HG02981 (cell line): ENCODE data around the gene DSP.

Experiments
- ATAC-seq: cut with Tn5 transposase; IDR thresholded peaks from one replicate; pipeline ENCODE4 v1.9.1; 2021; ENCODE audit warnings: mild to moderate bottlenecking, moderate library complexity; ENCODE audit not compliant: unreplicated experiment

Gene DSP

GRCh38 chr6:7532821-7533220 lies 8.7 kb upstream of the DSP start:
- no peak for ATAC-seq

GRCh38 chr6:7534192-7534591 lies 7.3 kb upstream of the DSP start:
- no peak for ATAC-seq

- no peak for ATAC-seq
These were observed 6.0 kb upstream of the DSP start for GRCh38 chr6:7535498-7535897.

GRCh38 chr6:7537565-7538174 lies 3.8 kb upstream of the DSP start:
- ATAC-seq: no peak

GRCh38 chr6:7538484-7538883 lies 3.0 kb upstream of the DSP start:
- no peak for ATAC-seq

- ATAC-seq: no peak
These were observed 876 bp upstream of the DSP start for GRCh38 chr6:7540595-7540994.

- ATAC-seq: no peak
These were observed 798 bp downstream of the DSP start for GRCh38 chr6:7542065-7542873.

GRCh38 chr6:7542874-7543624 lies 1.6 kb downstream of the DSP start:
- ATAC-seq: no peak

GRCh38 chr6:7543789-7544424 lies 2.4 kb downstream of the DSP start:
- no peak for ATAC-seq

GRCh38 chr6:7544597-7544996 lies 3.1 kb downstream of the DSP start:
- ATAC-seq: no peak

- ATAC-seq: no peak
These were observed 4.0 kb downstream of the DSP start for GRCh38 chr6:7545316-7546019.

- ATAC-seq: no peak
These were observed 4.5 kb downstream of the DSP start for GRCh38 chr6:7546020-7546369.

- ATAC-seq: no peak
These were observed 4.9 kb downstream of the DSP start for GRCh38 chr6:7546383-7546782.

- ATAC-seq: no peak
These were observed 5.4 kb downstream of the DSP start for GRCh38 chr6:7546896-7547295.

- no peak for ATAC-seq
These were observed 5.8 kb downstream of the DSP start for GRCh38 chr6:7547315-7547714.

- ATAC-seq: no peak
These were observed 8.9 kb downstream of the DSP start for GRCh38 chr6:7550433-7550801.

- ATAC-seq: no peak
These were observed 13.2 kb downstream of the DSP start for GRCh38 chr6:7554533-7555275.

GRCh38 chr6:7555671-7556070 lies 14.2 kb downstream of the DSP start:
- ATAC-seq: no peak

- ATAC-seq: no peak
These were observed 15.1 kb downstream of the DSP start for GRCh38 chr6:7556394-7557106.

- ATAC-seq: no peak
These were observed 16.2 kb downstream of the DSP start for GRCh38 chr6:7557652-7558051.
